ENCODE results near the gene NEUROD1.

The NEUROD1 gene

GRCh38 chr2:181679544-181679979 is 755 bp downstream of the NEUROD1 start:
- DNase-seq (ENCODE audit: low spot score), result no peak

GRCh38 chr2:181678861-181679543 is 1.3 kb downstream of the NEUROD1 start:
- no peak for DNase-seq (ENCODE audit: low spot score)

- peak; percentile 77 for DNase-seq (ENCODE audit: low spot score)
Measured at GRCh38 chr2:181677912-181678586, 2.3 kb downstream of the NEUROD1 start.

- DNase-seq (ENCODE audit: low spot score), result no peak
Measured at GRCh38 chr2:181675254-181675653, 5.1 kb downstream of the NEUROD1 start.

- no peak for DNase-seq (ENCODE audit: low spot score)
Measured at GRCh38 chr2:181674461-181674860, 5.9 kb downstream of the NEUROD1 start.

GRCh38 chr2:181673173-181673572 is 7.1 kb downstream of the NEUROD1 start:
- no peak for DNase-seq (ENCODE audit: low spot score)

GRCh38 chr2:181672255-181673008 is 7.9 kb downstream of the NEUROD1 start:
- DNase-seq (ENCODE audit: low spot score), result no peak

- DNase-seq (ENCODE audit: low spot score), result no peak
Measured at GRCh38 chr2:181670632-181671031, 9.7 kb downstream of the NEUROD1 start.

GRCh38 chr2:181667234-181667633 is 13.1 kb downstream of the NEUROD1 start:
- no peak for DNase-seq (ENCODE audit: low spot score)

GRCh38 chr2:181662287-181662686 is 18.0 kb downstream of the NEUROD1 start:
- no peak for DNase-seq (ENCODE audit: low spot score)

GRCh38 chr2:181660181-181660580 is 20.1 kb downstream of the NEUROD1 start:
- no peak for DNase-seq (ENCODE audit: low spot score)

GRCh38 chr2:181658444-181658843 is 21.9 kb downstream of the NEUROD1 start:
- DNase-seq (ENCODE audit: low spot score), result no peak

GRCh38 chr2:181657379-181657778 is 22.9 kb downstream of the NEUROD1 start:
- DNase-seq (ENCODE audit: low spot score), result no peak

GRCh38 chr2:181656450-181657291 is 23.6 kb downstream of the NEUROD1 start, which contains the start of gene CERKL:
Gene CERKL (minus strand): TSS chr2:181657105. CDS start chr2:181657006, 99 bp downstream.
- peak; percentile 74 for DNase-seq (ENCODE audit: low spot score)

GRCh38 chr2:181655519-181655918 is 24.8 kb downstream of the NEUROD1 start:
- DNase-seq (ENCODE audit: low spot score), result no peak

- no peak for DNase-seq (ENCODE audit: low spot score)
Measured at GRCh38 chr2:181649436-181649979, 30.8 kb downstream of the NEUROD1 start.

GRCh38 chr2:181648478-181649155 is 31.7 kb downstream of the NEUROD1 start:
- DNase-seq (ENCODE audit: low spot score), result no peak

- DNase-seq (ENCODE audit: low spot score), result no peak
Measured at GRCh38 chr2:181646415-181646987, 33.8 kb downstream of the NEUROD1 start.

- DNase-seq (ENCODE audit: low spot score), result no peak
Measured at GRCh38 chr2:181643151-181643550, 37.2 kb downstream of the NEUROD1 start.

- no peak for DNase-seq (ENCODE audit: low spot score)
Measured at GRCh38 chr2:181642086-181642485, 38.2 kb downstream of the NEUROD1 start.

GRCh38 chr2:181639686-181640085 is 40.6 kb downstream of the NEUROD1 start:
- no peak for DNase-seq (ENCODE audit: low spot score)
